CD4-positive, alpha-beta T cell (primary cell): Measurements from ENCODE around the gene TNFRSF6B. TPM values are rescaled to one million over a fixed set of nuclear protein-coding genes. Genes with fewer than 3 reads are reported as not detected.

Source experiments
- ATAC-seq: fragments of 200-7000 bp; cut with Tn5 transposase; one replicate; pipeline ENCODE4 v1.10.0; 2022; ENCODE audit warnings: mild to moderate bottlenecking; ENCODE audit not compliant: poor library complexity
- CTCF ChIA-PET: fragments of 350-600 bp; sonication (Branson Sonifier 250); formaldehyde crosslinking; loops from one replicate; lab custom pipeline; 2021; ENCODE audit warnings: antibody characterized with exemption, inconsistent platforms; lab: Charles Lee
- POLR2A ChIA-PET: fragments of 350-600 bp; sonication (Branson Sonifier 250); formaldehyde crosslinking; loops from one replicate; lab custom pipeline; 2021; ENCODE audit warnings: antibody characterized with exemption, inconsistent platforms; lab: Charles Lee
- DNase-seq, 14 experiments: peaks; one replicate each; pipeline ENCODE4 v3.0.0-alpha.2; 2013 to 2020; ENCODE audit warnings: mixed read lengths in 2 of 14
- H3K27ac ChIP-seq, 2 donors: one replicate each; pipeline versions ENCODE4 v1.5.1 to v1.7.0; 2013; ENCODE audit warnings: low read length in 2 of 2, low read depth in 1 of 2, mild to moderate bottlenecking in 1 of 2
- H3K27me3 ChIP-seq, 2 experiments: 1 replicate in 1 of 2; 2 replicates in 1 of 2; pipeline versions ENCODE4 v1.6.1 to v1.7.0; 2013; ENCODE audit warnings: low read length in 2 of 2, control low read depth in 1 of 2, mild to moderate bottlenecking in 1 of 2, moderate library complexity in 1 of 2; ENCODE audit not compliant: insufficient read depth in 2 of 2, control insufficient read depth in 1 of 2
- H3K36me3 ChIP-seq: one replicate; pipeline ENCODE4 v1.6.1; 2013; ENCODE audit warnings: low read length, control low read depth; ENCODE audit not compliant: insufficient read depth
- H3K4me1 ChIP-seq: one replicate; pipeline ENCODE4 v1.6.1; 2013; ENCODE audit warnings: low read length, control low read depth; ENCODE audit not compliant: insufficient read depth
- H3K4me3 ChIP-seq: one replicate; pipeline ENCODE4 v1.5.1; 2013; ENCODE audit warnings: mild to moderate bottlenecking, low read length, moderate library complexity
- H3K9me3 ChIP-seq, 2 experiments: 1 replicate in 1 of 2; 2 replicates in 1 of 2; pipeline versions ENCODE4 v1.6.1 to v1.7.0; 2013; ENCODE audit warnings: low read length in 2 of 2, mild to moderate bottlenecking in 2 of 2, control low read depth in 1 of 2, moderate library complexity in 1 of 2; ENCODE audit not compliant: control insufficient read depth in 1 of 2, insufficient read depth in 1 of 2
- H3K27ac Mint-ChIP-seq: one replicate; pipeline ENCODE4 v1.8.0; 2020; ENCODE audit warnings: mixed read lengths
- H3K27me3 Mint-ChIP-seq: one replicate; pipeline ENCODE4 v1.8.0; 2021; ENCODE audit warnings: mixed read lengths
- H3K36me3 Mint-ChIP-seq: one replicate; pipeline ENCODE4 v1.8.0; 2021; ENCODE audit warnings: low read depth, mixed read lengths
- H3K4me1 Mint-ChIP-seq: one replicate; pipeline ENCODE4 v1.8.0; 2021; ENCODE audit warnings: low read depth, mixed read lengths
- H3K4me3 Mint-ChIP-seq: one replicate; pipeline ENCODE4 v1.8.0; 2020; ENCODE audit warnings: mild to moderate bottlenecking, mixed read lengths
- H3K9me3 Mint-ChIP-seq: one replicate; pipeline ENCODE4 v1.8.0; 2020; ENCODE audit warnings: mixed read lengths
- intact Hi-C, 2 experiments: fragments of 100-400 bp; cut with DNase I in 1 of 2; cut with micrococcal nuclease in 1 of 2; formaldehyde crosslinking; loops; one replicate each; pipeline versions ENCODE4 v1.15.1 to v1.9.0; 2023 to 2025; cut with DNase I, micrococcal nuclease
- total RNA-seq, 174 experiments: library from RNA in 2 of 174; stranded (reverse) in 2 of 174; gene quantifications; one replicate each; pipeline ENCODE4 v1.2.3 and lab custom pipeline; 2021 to 2026
- TF ChIP-seq, protein P1 (sequence below): fragments of 200-600 bp; IDR thresholded peaks from one replicate; pipeline ENCODE4 v1.8.0; 2022; ENCODE audit warnings: antibody characterized with exemption, mild to moderate bottlenecking

Gene TNFRSF6B
- total RNA-seq, 2 experiments from 2014 or later, result 2.5 to 2.6 TPM

DNA sequence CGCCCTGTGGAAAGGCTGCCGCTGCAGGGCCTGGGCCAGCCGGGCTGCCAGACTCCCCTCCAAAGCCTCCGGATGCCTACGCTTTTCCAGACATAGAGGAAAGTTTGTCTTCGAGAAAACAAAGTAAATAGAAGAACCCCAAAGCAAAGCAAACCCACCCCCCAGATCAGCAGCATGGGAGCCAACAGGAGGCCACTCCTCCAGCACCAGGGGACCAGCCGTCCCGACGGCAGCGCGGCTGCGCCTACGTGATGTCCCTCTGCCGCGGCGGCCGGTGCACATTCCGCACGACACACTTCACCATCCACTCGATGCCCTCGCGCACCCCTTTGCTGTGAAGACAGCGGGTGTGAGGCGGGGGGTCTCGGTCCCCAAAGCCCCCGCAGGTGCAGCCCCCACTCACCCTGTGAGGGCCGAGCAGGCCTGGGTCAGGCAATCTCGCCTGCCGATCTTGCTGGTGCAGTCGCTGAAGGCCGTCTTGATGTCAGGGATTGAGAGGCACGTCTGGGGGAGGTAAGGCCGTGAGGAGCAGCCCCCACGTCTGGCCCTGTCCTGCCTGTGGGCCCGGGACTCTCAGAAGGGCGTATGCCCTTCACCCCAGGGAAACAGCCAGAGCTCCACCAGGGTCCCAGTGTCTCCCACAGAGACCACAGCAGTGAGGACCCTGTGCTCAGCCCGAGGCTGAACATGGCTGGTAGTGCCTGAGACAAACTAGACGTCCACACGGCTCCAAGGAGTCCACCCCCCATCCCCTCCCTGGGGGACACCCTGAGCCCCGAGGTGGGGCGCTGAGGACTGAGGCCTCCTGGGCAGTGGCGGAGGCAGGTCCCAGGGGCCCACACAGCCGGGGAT lies 4.0 kb downstream of the TNFRSF6B start:
- DNase-seq (peak in 1 of 14 experiments; percentile 29), ATAC-seq (no peak)
- H3K36me3 ChIP-seq, result peaks cover 28% of the 10 kb centered on the region
- Mint-ChIP-seq H3K4me3 (no peak overlapping the region), H3K27ac (no peak overlapping the region), H3K9me3 (no peaks in the 10 kb centered on the region), H3K4me1 (peaks cover 10% of the 10 kb centered on the region), H3K27me3 (no peaks in the 10 kb centered on the region), H3K36me3 (peaks cover 12% of the 10 kb centered on the region)
- POLR2A ChIA-PET, result no interaction called here
- intact Hi-C loops, result loop anchor here in 1 of 2 experiments (10.0 kb wide), 1 partner anchor 274 kb away; the partner anchor contains the start of gene SAMD10
- H3K27me3 ChIP-seq, result no peaks in the 10 kb centered on the region
- TF ChIP-seq, protein P1, sequence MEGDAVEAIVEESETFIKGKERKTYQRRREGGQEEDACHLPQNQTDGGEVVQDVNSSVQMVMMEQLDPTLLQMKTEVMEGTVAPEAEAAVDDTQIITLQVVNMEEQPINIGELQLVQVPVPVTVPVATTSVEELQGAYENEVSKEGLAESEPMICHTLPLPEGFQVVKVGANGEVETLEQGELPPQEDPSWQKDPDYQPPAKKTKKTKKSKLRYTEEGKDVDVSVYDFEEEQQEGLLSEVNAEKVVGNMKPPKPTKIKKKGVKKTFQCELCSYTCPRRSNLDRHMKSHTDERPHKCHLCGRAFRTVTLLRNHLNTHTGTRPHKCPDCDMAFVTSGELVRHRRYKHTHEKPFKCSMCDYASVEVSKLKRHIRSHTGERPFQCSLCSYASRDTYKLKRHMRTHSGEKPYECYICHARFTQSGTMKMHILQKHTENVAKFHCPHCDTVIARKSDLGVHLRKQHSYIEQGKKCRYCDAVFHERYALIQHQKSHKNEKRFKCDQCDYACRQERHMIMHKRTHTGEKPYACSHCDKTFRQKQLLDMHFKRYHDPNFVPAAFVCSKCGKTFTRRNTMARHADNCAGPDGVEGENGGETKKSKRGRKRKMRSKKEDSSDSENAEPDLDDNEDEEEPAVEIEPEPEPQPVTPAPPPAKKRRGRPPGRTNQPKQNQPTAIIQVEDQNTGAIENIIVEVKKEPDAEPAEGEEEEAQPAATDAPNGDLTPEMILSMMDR, result no peak
- CTCF ChIA-PET, result no interaction called here
- no peaks in the 10 kb centered on the region for H3K9me3 ChIP-seq
- no peak overlapping the region for H3K4me3 ChIP-seq
- H3K4me1 ChIP-seq, result peaks cover 62% of the 10 kb centered on the region
- no peak overlapping the region for H3K27ac ChIP-seq

DNA sequence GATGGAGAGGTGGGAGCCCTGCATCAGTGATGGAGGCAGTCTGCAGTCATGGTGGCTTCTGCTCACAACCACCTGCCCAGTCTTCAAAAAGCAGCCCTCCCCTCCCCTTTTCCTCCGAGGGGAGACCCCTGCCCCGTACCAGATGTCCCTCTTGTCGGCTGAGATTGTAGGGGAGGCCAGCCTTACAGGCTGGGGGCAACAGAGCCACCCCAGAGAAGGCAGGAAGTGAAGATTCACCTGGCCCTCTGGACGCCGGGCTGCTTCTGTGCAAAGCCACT lies 4.5 kb downstream of the TNFRSF6B start:
- Histone ChIP-seq H3K36me3 (peaks cover 34% of the 10 kb centered on the region), H3K27me3 (no peaks in the 10 kb centered on the region), H3K27ac (no peak overlapping the region), H3K9me3 (no peaks in the 10 kb centered on the region), H3K4me3 (no peak overlapping the region), H3K4me1 (peaks cover 60% of the 10 kb centered on the region)
- no peaks in the 10 kb centered on the region for H3K9me3 Mint-ChIP-seq
- H3K4me3 Mint-ChIP-seq, result no peak overlapping the region
- H3K4me1 Mint-ChIP-seq, result peaks cover 9% of the 10 kb centered on the region
- ATAC-seq, result no peak
- POLR2A ChIA-PET, result no interaction called here
- intact Hi-C loops, result loop anchor here in 1 of 2 experiments (10.0 kb wide), 1 partner anchor 274 kb away; the partner anchor contains the start of gene SAMD10
- TF ChIP-seq, protein P1, result no peak
- no peaks in the 10 kb centered on the region for H3K27me3 Mint-ChIP-seq
- CTCF ChIA-PET, result no interaction called here
- H3K27ac Mint-ChIP-seq, result peak overlapping the region; percentile 24
- peaks cover 18% of the 10 kb centered on the region for H3K36me3 Mint-ChIP-seq
- peak in 1 of 14 experiments; percentile 1 for DNase-seq

DNA sequence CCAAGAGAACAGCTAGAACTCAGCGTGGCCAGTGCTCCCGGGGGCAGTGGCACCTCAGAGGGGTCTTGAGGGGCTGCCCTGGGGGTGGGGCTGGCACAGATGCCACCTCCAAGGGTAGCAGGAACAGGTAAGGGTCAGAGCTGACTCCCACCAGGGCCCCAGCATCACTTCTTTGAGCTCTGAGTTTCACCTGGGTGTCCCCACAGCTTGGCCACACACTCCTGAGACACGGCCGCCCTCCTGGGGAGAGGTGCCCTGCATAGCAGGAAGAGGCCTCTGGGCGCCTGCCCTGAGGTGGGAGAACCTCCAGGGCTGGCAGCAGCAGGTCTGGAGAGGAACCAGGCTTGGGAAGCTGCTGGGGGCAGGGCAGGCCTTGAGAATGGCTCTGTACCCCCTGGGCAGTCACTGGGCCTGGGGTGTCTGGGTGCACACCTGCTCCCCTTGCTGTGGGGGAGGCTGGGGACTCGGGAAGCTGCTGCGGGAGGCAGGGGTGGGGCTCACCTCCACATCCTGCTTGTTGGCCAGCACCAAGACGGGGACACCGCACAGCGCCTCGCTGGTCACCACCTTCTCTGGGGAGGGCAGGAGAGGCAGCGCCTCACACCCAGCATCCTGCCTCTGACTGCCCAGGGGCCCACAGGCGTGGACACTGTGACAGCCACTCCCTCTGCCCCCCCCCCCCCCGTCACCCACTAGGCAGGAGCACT lies 5.0 kb downstream of the TNFRSF6B start:
- POLR2A ChIA-PET, result no interaction called here
- Histone ChIP-seq H3K36me3 (peaks cover 39% of the 10 kb centered on the region), H3K27ac (peak overlapping the region in 1 of 2 donors; percentile 21), H3K9me3 (no peaks in the 10 kb centered on the region), H3K4me3 (no peak overlapping the region), H3K4me1 (peaks cover 60% of the 10 kb centered on the region), H3K27me3 (no peaks in the 10 kb centered on the region)
- DNase-seq, result peak in 2 of 14 experiments; percentile 3 to 27
- no peaks in the 10 kb centered on the region for H3K27me3 Mint-ChIP-seq
- H3K4me3 Mint-ChIP-seq, result no peak overlapping the region
- peaks cover 6% of the 10 kb centered on the region for H3K4me1 Mint-ChIP-seq
- TF ChIP-seq, protein P1, result no peak
- no peaks in the 10 kb centered on the region for H3K9me3 Mint-ChIP-seq
- CTCF ChIA-PET, result no interaction called here
- no peak for ATAC-seq
- H3K36me3 Mint-ChIP-seq, result peaks cover 18% of the 10 kb centered on the region
- intact Hi-C loops, result loop anchor here in 1 of 2 experiments (10.0 kb wide), 1 partner anchor 273 kb away; the partner anchor contains the start of gene SAMD10
- H3K27ac Mint-ChIP-seq, result peak overlapping the region; percentile 24
